GM23338 (cell line): ENCODE measurements around the gene FAM204A.

ENCODE experiments used
- CTCF ChIP-seq, 2 experiments: fragments of 200-600 bp in 1 of 2; sonication (generic) in 1 of 2; conservative IDR thresholded peaks; 2 replicates each; pipeline versions ENCODE4 v1.5.1 to v1.6.1; 2016 to 2017; ENCODE audit warnings: antibody characterized with exemption in 2 of 2, low read depth in 2 of 2, mild to moderate bottlenecking in 2 of 2, moderate library complexity in 1 of 2
- EZH2 ChIP-seq: fragments of 200-600 bp; sonication (generic); IDR thresholded peaks from one replicate; pipeline ENCODE4 v1.8.0; 2017; ENCODE audit warnings: antibody characterized with exemption, mild to moderate bottlenecking, low read depth; ENCODE audit not compliant: unreplicated experiment
- EZH2phosphoT487 ChIP-seq: fragments of 200-600 bp; sonication (generic); IDR thresholded peaks from one replicate; pipeline ENCODE4 v1.8.1; 2018; ENCODE audit warnings: antibody characterized with exemption; ENCODE audit not compliant: unreplicated experiment
- JUNB ChIP-seq: IDR thresholded peaks from one replicate; pipeline ENCODE4 v1.6.1; 2016; ENCODE audit warnings: antibody characterized with exemption; ENCODE audit not compliant: unreplicated experiment
- NANOG ChIP-seq: IDR thresholded peaks from 2 replicates; pipeline ENCODE4 v1.6.1; 2016; ENCODE audit warnings: antibody characterized with exemption, borderline replicate concordance
- POLR2AphosphoS5 ChIP-seq: IDR thresholded peaks from 2 replicates; pipeline ENCODE4 v1.6.1; 2016; ENCODE audit warnings: antibody characterized with exemption, low read depth
- STAT1 ChIP-seq: IDR thresholded peaks from one replicate; pipeline ENCODE4 v1.6.1; 2016; ENCODE audit warnings: antibody characterized with exemption; ENCODE audit not compliant: unreplicated experiment
- ZNF114 ChIP-seq: fragments of 250-450 bp; sonication (Bioruptor Pico); IDR thresholded peaks from 2 replicates; pipeline ENCODE4 v1.5.0; 2020; ENCODE audit warnings: mild to moderate bottlenecking, moderate library complexity
- TF ChIP-seq, protein P1 (sequence below): IDR thresholded peaks from one replicate; pipeline ENCODE4 v1.6.1; 2018; ENCODE audit warnings: antibody characterized with exemption; ENCODE audit not compliant: unreplicated experiment

DNA sequence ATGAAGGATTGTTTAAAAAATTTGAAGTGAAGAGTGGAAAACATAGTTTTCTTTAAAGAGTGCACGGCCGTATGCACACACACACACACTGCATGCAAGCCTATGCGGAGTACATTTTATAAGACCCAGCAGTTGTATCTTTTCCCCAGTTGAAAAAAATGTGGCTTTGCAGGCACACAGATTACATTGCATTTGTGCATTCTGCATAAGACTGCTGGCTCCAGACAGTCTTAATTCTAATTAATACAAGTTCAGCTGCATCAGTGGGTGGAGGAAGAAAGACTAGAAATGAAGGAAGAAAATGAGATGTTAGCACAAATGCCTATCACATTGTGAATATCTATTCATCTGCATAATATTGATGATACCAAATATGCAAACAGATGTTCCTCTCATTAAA lies 79.6 kb downstream of the FAM204A start:
- TF ChIP-seq CTCF (conservative IDR thresholded peaks at IDR 0.05; ENCODE audit: low read depth in 2 of 2) (no peak), POLR2AphosphoS5 (no peak), ZNF114 (no peak), EZH2 (no peak), STAT1 (no peak), JUNB (no peak), NANOG (no peak), EZH2phosphoT487 (no peak)
- TF ChIP-seq, protein P1, sequence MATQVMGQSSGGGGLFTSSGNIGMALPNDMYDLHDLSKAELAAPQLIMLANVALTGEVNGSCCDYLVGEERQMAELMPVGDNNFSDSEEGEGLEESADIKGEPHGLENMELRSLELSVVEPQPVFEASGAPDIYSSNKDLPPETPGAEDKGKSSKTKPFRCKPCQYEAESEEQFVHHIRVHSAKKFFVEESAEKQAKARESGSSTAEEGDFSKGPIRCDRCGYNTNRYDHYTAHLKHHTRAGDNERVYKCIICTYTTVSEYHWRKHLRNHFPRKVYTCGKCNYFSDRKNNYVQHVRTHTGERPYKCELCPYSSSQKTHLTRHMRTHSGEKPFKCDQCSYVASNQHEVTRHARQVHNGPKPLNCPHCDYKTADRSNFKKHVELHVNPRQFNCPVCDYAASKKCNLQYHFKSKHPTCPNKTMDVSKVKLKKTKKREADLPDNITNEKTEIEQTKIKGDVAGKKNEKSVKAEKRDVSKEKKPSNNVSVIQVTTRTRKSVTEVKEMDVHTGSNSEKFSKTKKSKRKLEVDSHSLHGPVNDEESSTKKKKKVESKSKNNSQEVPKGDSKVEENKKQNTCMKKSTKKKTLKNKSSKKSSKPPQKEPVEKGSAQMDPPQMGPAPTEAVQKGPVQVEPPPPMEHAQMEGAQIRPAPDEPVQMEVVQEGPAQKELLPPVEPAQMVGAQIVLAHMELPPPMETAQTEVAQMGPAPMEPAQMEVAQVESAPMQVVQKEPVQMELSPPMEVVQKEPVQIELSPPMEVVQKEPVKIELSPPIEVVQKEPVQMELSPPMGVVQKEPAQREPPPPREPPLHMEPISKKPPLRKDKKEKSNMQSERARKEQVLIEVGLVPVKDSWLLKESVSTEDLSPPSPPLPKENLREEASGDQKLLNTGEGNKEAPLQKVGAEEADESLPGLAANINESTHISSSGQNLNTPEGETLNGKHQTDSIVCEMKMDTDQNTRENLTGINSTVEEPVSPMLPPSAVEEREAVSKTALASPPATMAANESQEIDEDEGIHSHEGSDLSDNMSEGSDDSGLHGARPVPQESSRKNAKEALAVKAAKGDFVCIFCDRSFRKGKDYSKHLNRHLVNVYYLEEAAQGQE = no peak
